Measurements from ENCODE around the gene SLC31A1.

- TF ChIP-seq CTCF (IDR thresholded peaks at IDR 0.05; ENCODE audit: insufficient read depth, low read length) (no peak), POLR2AphosphoS5 (IDR thresholded peaks at IDR 0.05; ENCODE audit: low read depth) (no peak), REST (IDR thresholded peaks at IDR 0.05; ENCODE audit: insufficient replicate concordance, low read depth) (no peak), GABPA (IDR thresholded peaks at IDR 0.05; ENCODE audit: low read depth) (no peak)
Observed at GRCh38 chr9:113247640-113248039, 26.3 kb downstream of the SLC31A1 start.
